SU-DHL-6 (cell line): ENCODE results near the gene TSHZ2.

Experiments used
- CTCF ChIP-seq: fragments of 200-600 bp; sonication (generic); IDR thresholded peaks from one replicate; pipeline ENCODE4 v1.5.1; 2017; ENCODE audit warnings: antibody characterized with exemption, mild to moderate bottlenecking, low read length, moderate library complexity; ENCODE audit not compliant: insufficient read depth, poor library complexity, severe bottlenecking
- EZH2phosphoT487 ChIP-seq: fragments of 200-600 bp; sonication (generic), shearing (Covaris generic); conservative IDR thresholded peaks from 2 replicates; pipeline ENCODE4 v1.6.1; 2018; ENCODE audit warnings: mild to moderate bottlenecking, antibody characterized with exemption, low read length, moderate library complexity, mixed read lengths

DNA sequence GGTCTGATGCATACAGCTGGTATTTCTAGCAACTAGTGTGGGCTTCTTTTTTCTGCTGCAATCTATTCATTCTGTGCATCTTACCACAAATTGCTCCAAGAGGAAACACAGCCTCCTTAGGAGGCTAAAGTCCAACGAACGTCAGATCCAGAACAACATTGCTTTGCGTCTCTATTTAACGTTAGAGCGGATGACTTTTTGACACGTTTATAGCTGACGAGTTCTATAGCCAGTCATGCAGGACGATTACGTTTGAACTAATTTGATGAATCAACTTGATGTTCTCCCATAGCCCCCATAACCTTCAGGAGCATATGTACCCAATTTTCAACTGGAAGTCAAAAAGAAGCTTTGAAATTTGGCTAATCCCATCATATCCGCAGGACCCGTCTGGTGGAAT is 59.9 kb downstream of the TSHZ2 start:
- TF ChIP-seq CTCF (no peak), EZH2phosphoT487 (no peak)
